ENCODE measurements around the gene BASP1. TPM values are rescaled to one million over a fixed set of nuclear protein-coding genes. Genes with fewer than 3 reads are reported as not detected.

Gene BASP1
- total and polyA plus RNA-seq, 2 donors (not counting 1 experiment from before 2014, with no cell fraction given): 53.0 to 66.4 TPM

- peaks cover 98% of the 10 kb centered on the region for H3K79me2 ChIP-seq (ENCODE audit: control insufficient read depth, insufficient read depth, low read length)
- intact Hi-C loops (cut with micrococcal nuclease): no loop called here
- H3K27ac ChIP-seq (ENCODE audit: low read length in 2 of 2): peak overlapping the region; percentile 14 to 69
- peak overlapping the region; percentile 33 for H3K4me2 ChIP-seq (replicated peaks; ENCODE audit: low read depth, low read length, poor library complexity, severe bottlenecking)
- H3K9me3 ChIP-seq (ENCODE audit: control extremely low read depth in 1 of 3, control insufficient read depth in 2 of 3, insufficient read depth in 1 of 3, low read length in 2 of 3): no peaks in the 10 kb centered on the region
- no peak overlapping the region for H3K4me3 ChIP-seq (ENCODE audit: control extremely low read depth in 1 of 5, extremely low read depth in 1 of 5, insufficient read depth in 1 of 5, low read depth in 2 of 5, low read length in 4 of 5)
- Mint-ChIP-seq H3K27me3 (no peaks in the 10 kb centered on the region), H3K4me1 (peaks cover 80% of the 10 kb centered on the region), H3K27ac (peak overlapping the region; percentile 84), H3K9me3 (ENCODE audit: insufficient read depth) (no peaks in the 10 kb centered on the region), H3K4me3 (peak overlapping the region; percentile 75)
- TF ChIP-seq EZH2 (IDR thresholded peaks at IDR 0.05; ENCODE audit: borderline replicate concordance, insufficient read depth, low read depth, low read length, poor library complexity, severe bottlenecking): no peak
- TF ChIP-seq CTCF (IDR thresholded peaks at IDR 0.05): no peak
- POLR2A ChIA-PET: no interaction called here
- H2AFZ ChIP-seq (ENCODE audit: insufficient read depth, low read depth, low read length, poor library complexity, severe bottlenecking): no peak overlapping the region
- CTCF ChIA-PET: interaction anchor here (2.8 kb wide), 1 partner anchor 13 kb away, joined by 10 read pairs; no protein-coding TSS in a partner anchor
- H4K20me1 ChIP-seq (ENCODE audit: control insufficient read depth, insufficient read depth, low read length, poor library complexity, severe bottlenecking): peaks cover 48% of the 10 kb centered on the region
- WGBS (ENCODE audit: insufficient coverage): 38% methylated on average over 2 of the region's 4 CpGs
- H3K36me3 ChIP-seq (replicated peaks in 1 of 2; ENCODE audit: control extremely low read depth in 1 of 2, control insufficient read depth in 1 of 2, extremely low read depth in 1 of 2, insufficient read depth in 2 of 2, low read length in 1 of 2): peaks cover 3 to 6% of the 10 kb centered on the region in 2 experiments
- ATAC-seq (ENCODE audit: low read depth): peak; percentile 16
- H3K9ac ChIP-seq (ENCODE audit: low read length): no peak overlapping the region
- peaks cover 41 to 43% of the 10 kb centered on the region in 2 donors for H3K4me1 ChIP-seq (ENCODE audit: control insufficient read depth in 2 of 2, insufficient read depth in 2 of 2, low read length in 2 of 2)
- peak; percentile 37 for DNase-seq
- H3K27me3 ChIP-seq (replicated peaks in 1 of 4; ENCODE audit: control extremely low read depth in 1 of 4, control insufficient read depth in 3 of 4, insufficient read depth in 4 of 4, low read length in 3 of 4): no peaks in the 10 kb centered on the region
Observed at GRCh38 chr5:17229313-17229712, 11.9 kb downstream of the BASP1 start.

- ATAC-seq (ENCODE audit: low read depth): no peak
- H3K9ac ChIP-seq (ENCODE audit: low read length): no peak overlapping the region
- no peak overlapping the region for H2AFZ ChIP-seq (ENCODE audit: insufficient read depth, low read depth, low read length, poor library complexity, severe bottlenecking)
- POLR2A ChIA-PET: no interaction called here
- H3K4me3 Mint-ChIP-seq: peak overlapping the region; percentile 4
- no peaks in the 10 kb centered on the region for H3K9me3 Mint-ChIP-seq (ENCODE audit: insufficient read depth)
- no peaks in the 10 kb centered on the region for H3K9me3 ChIP-seq (ENCODE audit: control extremely low read depth in 1 of 3, control insufficient read depth in 2 of 3, insufficient read depth in 1 of 3, low read length in 2 of 3)
- CTCF ChIA-PET: no interaction called here
- peaks cover 42% of the 10 kb centered on the region for H4K20me1 ChIP-seq (ENCODE audit: control insufficient read depth, insufficient read depth, low read length, poor library complexity, severe bottlenecking)
- TF ChIP-seq CTCF (IDR thresholded peaks at IDR 0.05): no peak
- no peak for TF ChIP-seq EZH2 (IDR thresholded peaks at IDR 0.05; ENCODE audit: borderline replicate concordance, insufficient read depth, low read depth, low read length, poor library complexity, severe bottlenecking)
- peak overlapping the region in 1 of 2 donors; percentile 19 for H3K27ac ChIP-seq (ENCODE audit: low read length in 2 of 2)
- H3K4me1 Mint-ChIP-seq: peaks cover 79% of the 10 kb centered on the region
- no peaks in the 10 kb centered on the region for H3K27me3 ChIP-seq (replicated peaks in 1 of 4; ENCODE audit: control extremely low read depth in 1 of 4, control insufficient read depth in 3 of 4, insufficient read depth in 4 of 4, low read length in 3 of 4)
- H3K36me3 ChIP-seq (replicated peaks in 1 of 2; ENCODE audit: control extremely low read depth in 1 of 2, control insufficient read depth in 1 of 2, extremely low read depth in 1 of 2, insufficient read depth in 2 of 2, low read length in 1 of 2): peaks cover 3 to 6% of the 10 kb centered on the region in 2 experiments
- no peak overlapping the region for H3K4me3 ChIP-seq (ENCODE audit: control extremely low read depth in 1 of 5, extremely low read depth in 1 of 5, insufficient read depth in 1 of 5, low read depth in 2 of 5, low read length in 4 of 5)
- H3K79me2 ChIP-seq (ENCODE audit: control insufficient read depth, insufficient read depth, low read length): peaks cover 98% of the 10 kb centered on the region
- WGBS (ENCODE audit: insufficient coverage): 83% methylated on average over 1 of the region's 3 CpGs
- no peak for DNase-seq
- no peak overlapping the region for H3K4me2 ChIP-seq (replicated peaks; ENCODE audit: low read depth, low read length, poor library complexity, severe bottlenecking)
- intact Hi-C loops (cut with micrococcal nuclease): no loop called here
- H3K4me1 ChIP-seq (ENCODE audit: control insufficient read depth in 2 of 2, insufficient read depth in 2 of 2, low read length in 2 of 2): peaks cover 40 to 43% of the 10 kb centered on the region in 2 donors
- H3K27ac Mint-ChIP-seq: peak overlapping the region; percentile 23
- no peaks in the 10 kb centered on the region for H3K27me3 Mint-ChIP-seq
Observed at GRCh38 chr5:17230191-17230590, 12.8 kb downstream of the BASP1 start.

Measured in B cell (primary cell).